MM.1S (cell line): ENCODE data around the gene SBF1.
"Not testable (repeated sequence)": the region's sequence is repeated elsewhere in the genome, so short reads cannot be mapped to it uniquely, and the experiment has no call there.

Source experiments
- DNase-seq: peaks from one replicate; pipeline ENCODE4 v3.0.0-alpha.2; 2015
- H2AFZ ChIP-seq: fragments of 300-600 bp; sonication (generic); 2 replicates; pipeline ENCODE4 v1.6.0; 2016; ENCODE audit warnings: antibody characterized with exemption, low read length
- H3F3A ChIP-seq: fragments of 300-600 bp; sonication (generic); 2 replicates; pipeline ENCODE4 v1.6.1; 2016; ENCODE audit warnings: mild to moderate bottlenecking, antibody characterized with exemption, low read length, moderate library complexity, mixed read lengths; ENCODE audit not compliant: insufficient read depth
- H3K27ac ChIP-seq: fragments of 300-600 bp; sonication (generic); 2 replicates; pipeline ENCODE4 v1.5.1; 2016; ENCODE audit warnings: mild to moderate bottlenecking, low read length
- H3K27me3 ChIP-seq: fragments of 300-600 bp; sonication (generic); replicated peaks from 2 replicates; pipeline ENCODE4 v1.6.0; 2016; ENCODE audit warnings: low read length; ENCODE audit not compliant: insufficient read depth
- H3K36me3 ChIP-seq: fragments of 300-600 bp; sonication (generic); replicated peaks from 2 replicates; pipeline ENCODE4 v1.6.1; 2016; ENCODE audit warnings: mild to moderate bottlenecking, low read length, mixed read lengths; ENCODE audit not compliant: insufficient read depth
- H3K4me1 ChIP-seq: fragments of 300-600 bp; sonication (generic); 2 replicates; pipeline ENCODE4 v1.6.1; 2016; ENCODE audit warnings: low read length, mixed read lengths
- H3K4me2 ChIP-seq: fragments of 300-600 bp; sonication (generic); 2 replicates; pipeline ENCODE4 v1.6.0; 2016; ENCODE audit warnings: low read depth, low read length
- H3K4me3 ChIP-seq: fragments of 300-600 bp; sonication (generic); 2 replicates; pipeline ENCODE4 v1.5.1; 2016; ENCODE audit warnings: low read length, mixed read lengths
- H3K79me2 ChIP-seq: fragments of 300-600 bp; sonication (generic); 2 replicates; pipeline ENCODE4 v1.6.1; 2016; ENCODE audit warnings: mixed run types, low read length, mixed read lengths
- H3K9ac ChIP-seq: fragments of 300-600 bp; sonication (generic); 2 replicates; pipeline ENCODE4 v1.6.1; 2016; ENCODE audit warnings: low read length, mixed read lengths
- H3K9me2 ChIP-seq: fragments of 300-600 bp; sonication (generic); replicated peaks from 2 replicates; pipeline ENCODE4 v1.6.1; 2016; ENCODE audit warnings: mild to moderate bottlenecking, low read length, mixed read lengths; ENCODE audit not compliant: insufficient read depth
- H3K9me3 ChIP-seq: fragments of 300-600 bp; sonication (generic); replicated peaks from 2 replicates; pipeline ENCODE4 v1.6.1; 2016; ENCODE audit warnings: mild to moderate bottlenecking, low read length, mixed read lengths; ENCODE audit not compliant: insufficient read depth
- H4K20me1 ChIP-seq: fragments of 300-600 bp; sonication (generic); 2 replicates; pipeline ENCODE4 v1.6.1; 2016; ENCODE audit warnings: mild to moderate bottlenecking, low read length, moderate library complexity, mixed read lengths; ENCODE audit not compliant: insufficient read depth
- CTCF ChIP-seq: fragments of 300-600 bp; sonication (generic); IDR thresholded peaks from 2 replicates; pipeline ENCODE4 v1.5.1; 2016; ENCODE audit warnings: antibody characterized with exemption, low read length, mixed read lengths
- EZH2 ChIP-seq: fragments of 300-600 bp; sonication (generic); optimal IDR thresholded peaks from 2 replicates; pipeline ENCODE3; 2017; ENCODE audit warnings: low read depth, mild to moderate bottlenecking, antibody characterized with exemption, low read length, mixed read lengths
- EZH2phosphoT487 ChIP-seq: fragments of 300-600 bp; sonication (generic); IDR thresholded peaks from 2 replicates; pipeline ENCODE4 v1.6.1; 2018; ENCODE audit warnings: antibody characterized with exemption, low read length

Gene SBF1

DNA sequence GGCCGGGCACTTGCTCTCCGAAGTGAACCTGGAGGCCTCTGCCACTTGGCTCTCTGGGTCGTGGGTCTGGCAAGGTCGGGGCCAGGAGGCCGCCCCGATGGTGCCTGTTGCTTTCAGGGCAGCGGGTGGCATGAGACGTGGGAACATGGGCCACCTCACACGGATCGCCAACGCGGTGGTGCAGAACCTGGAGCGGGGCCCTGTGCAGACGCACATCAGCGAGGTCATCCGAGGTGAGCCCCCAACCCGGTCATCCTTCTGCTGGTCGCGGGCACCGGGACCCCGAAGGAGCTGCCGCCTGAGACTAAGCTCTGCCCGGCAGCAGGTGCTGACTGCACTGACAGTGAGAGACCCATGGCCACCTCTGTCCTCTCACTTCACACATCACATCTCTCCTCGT is 40.0 kb downstream of the SBF1 start:
- no peaks in the 10 kb centered on the region for H3K9me3 ChIP-seq
- no peaks in the 10 kb centered on the region for H3K79me2 ChIP-seq
- H4K20me1 ChIP-seq: no peaks in the 10 kb centered on the region
- TF ChIP-seq EZH2phosphoT487: no peak
- H3K4me2 ChIP-seq: no peak overlapping the region
- H3K27ac ChIP-seq: no peak overlapping the region
- no peaks in the 10 kb centered on the region for H3K27me3 ChIP-seq
- no peak overlapping the region for H3K4me3 ChIP-seq
- H3F3A ChIP-seq: no peaks in the 10 kb centered on the region
- no peak overlapping the region for H3K9ac ChIP-seq
- no peaks in the 10 kb centered on the region for H3K9me2 ChIP-seq
- H2AFZ ChIP-seq: no peak overlapping the region
- no peaks in the 10 kb centered on the region for H3K4me1 ChIP-seq
- DNase-seq: no peak
- H3K36me3 ChIP-seq: 0 out of 2 replicates have a peak, but pooled peaks cover 7% of the 10 kb centered on the region

GRCh38 chr22:50432877-50433510 is 41.8 kb downstream of the SBF1 start:
- not testable (repeated sequence) for H3K4me3 ChIP-seq, H4K20me1 ChIP-seq, H3K9me3 ChIP-seq, H3K9me2 ChIP-seq, H3K27me3 ChIP-seq, DNase-seq, H3K36me3 ChIP-seq, H3K4me2 ChIP-seq, H3F3A ChIP-seq, H3K9ac ChIP-seq, H3K27ac ChIP-seq, H3K79me2 ChIP-seq, H3K4me1 ChIP-seq, H2AFZ ChIP-seq

DNA sequence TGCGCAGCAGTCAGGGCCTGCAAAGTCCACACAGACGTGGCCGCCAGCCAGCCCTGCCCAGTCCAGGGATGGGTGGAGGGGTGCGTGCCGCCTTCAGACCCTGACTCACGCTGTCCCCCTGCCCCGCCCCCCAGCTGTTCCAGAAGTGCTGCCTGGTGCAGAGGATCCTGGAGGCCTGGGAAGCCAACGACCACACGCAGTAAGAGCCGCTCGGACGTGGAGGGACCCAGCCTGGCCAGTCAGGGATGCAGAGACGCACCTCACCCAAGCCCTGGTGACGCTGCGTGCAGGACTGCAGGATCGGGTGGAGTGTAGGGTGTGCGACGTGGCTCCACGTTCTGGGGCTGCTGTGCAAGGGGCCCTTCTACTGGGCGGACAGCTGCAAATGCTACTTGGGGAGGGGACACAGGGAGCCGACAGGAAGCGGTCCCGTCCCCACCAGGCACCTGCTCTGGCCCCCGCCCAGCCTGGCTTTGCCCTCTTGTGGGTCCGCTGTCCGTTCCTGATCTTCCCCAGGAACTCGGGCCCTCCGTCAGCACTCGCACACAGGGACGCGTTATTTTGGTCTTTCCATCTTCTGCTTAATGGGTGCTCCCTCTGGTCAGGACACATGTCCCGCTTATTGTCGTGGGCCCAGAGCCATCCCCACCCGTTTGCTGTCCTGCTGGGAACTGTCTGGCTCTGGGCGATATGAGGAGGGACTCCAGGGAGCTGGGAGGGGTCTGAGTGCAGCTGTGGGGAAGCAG is 42.5 kb downstream of the SBF1 start:
- 0 out of 2 replicates have a peak, but pooled peaks cover 7% of the 10 kb centered on the region for H3K36me3 ChIP-seq
- H3K9ac ChIP-seq: no peak overlapping the region
- no peaks in the 10 kb centered on the region for H3K9me2 ChIP-seq
- no peak for DNase-seq
- H3F3A ChIP-seq: no peaks in the 10 kb centered on the region
- H3K27me3 ChIP-seq: no peaks in the 10 kb centered on the region
- no peaks in the 10 kb centered on the region for H3K4me1 ChIP-seq
- H3K27ac ChIP-seq: no peak overlapping the region
- H3K9me3 ChIP-seq: no peaks in the 10 kb centered on the region
- no peak overlapping the region for H2AFZ ChIP-seq
- H3K4me2 ChIP-seq: no peak overlapping the region
- H4K20me1 ChIP-seq: no peaks in the 10 kb centered on the region
- no peaks in the 10 kb centered on the region for H3K79me2 ChIP-seq
- no peak overlapping the region for H3K4me3 ChIP-seq
- TF ChIP-seq EZH2phosphoT487 (no peak), EZH2 (no peak), CTCF (no peak)

- H3K27ac ChIP-seq: no peak overlapping the region
- H3K9me2 ChIP-seq: no peaks in the 10 kb centered on the region
- H2AFZ ChIP-seq: no peak overlapping the region
- H3K4me2 ChIP-seq: no peak overlapping the region
- H3K4me1 ChIP-seq: no peaks in the 10 kb centered on the region
- H3K9me3 ChIP-seq: no peaks in the 10 kb centered on the region
- no peak overlapping the region for H3K4me3 ChIP-seq
- H3K79me2 ChIP-seq: no peaks in the 10 kb centered on the region
- TF ChIP-seq EZH2 (no peak), EZH2phosphoT487 (no peak), CTCF (no peak)
- H4K20me1 ChIP-seq: no peaks in the 10 kb centered on the region
- H3F3A ChIP-seq: no peaks in the 10 kb centered on the region
- no peak overlapping the region for H3K9ac ChIP-seq
- no peaks in the 10 kb centered on the region for H3K27me3 ChIP-seq
- H3K36me3 ChIP-seq: 0 out of 2 replicates have a peak, but pooled peaks cover 4% of the 10 kb centered on the region
- DNase-seq: no peak
Measured at GRCh38 chr22:50425179-50425916, 49.5 kb downstream of the SBF1 start.
